ENCODE measurements around the gene ROBO1. TPM values are rescaled to one million over a fixed set of nuclear protein-coding genes. Genes with fewer than 3 reads are reported as not detected.

Gene ROBO1
- total RNA-seq, 2 experiments from 2014 or later, result 0.36 to 0.69 TPM

DNA sequence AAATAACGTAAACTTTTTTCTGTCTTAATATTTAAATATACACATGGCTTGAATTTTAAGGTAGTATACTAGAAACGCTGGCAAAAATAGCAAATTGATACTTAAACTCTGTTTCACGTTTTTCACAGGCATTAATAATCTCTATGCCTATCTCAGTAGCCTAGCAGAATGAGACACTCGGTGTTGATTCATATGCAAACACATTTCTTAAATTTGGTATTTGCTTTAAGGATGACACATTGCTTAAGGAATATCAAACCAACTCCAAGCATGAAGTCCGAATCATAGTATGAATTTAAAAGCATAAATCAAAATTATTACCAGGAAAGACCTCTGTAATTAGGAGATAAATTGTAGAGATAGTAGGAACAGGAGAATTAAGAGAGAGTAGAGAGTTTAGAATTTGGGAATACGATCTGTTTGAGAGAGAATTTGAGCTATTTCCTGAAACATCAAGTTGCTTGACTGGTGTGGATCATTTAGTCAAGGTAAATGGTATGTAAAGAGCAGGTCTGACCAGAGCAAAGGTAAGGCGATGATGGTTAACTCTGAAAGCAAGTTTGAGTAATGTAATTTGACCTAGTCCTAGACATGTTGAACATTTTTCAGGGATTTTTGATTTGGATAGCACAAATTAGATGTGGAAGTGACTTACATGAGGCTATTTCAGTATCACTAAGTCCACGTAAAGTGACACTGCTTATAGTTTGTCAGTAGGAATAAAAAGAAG, 236.1 kb downstream of the ROBO1 start:
- H3K4me1 ChIP-seq (ENCODE audit: insufficient read depth, low read length), result no peaks in the 10 kb centered on the region
- no peaks in the 10 kb centered on the region for H3K36me3 ChIP-seq (ENCODE audit: insufficient read depth, low read length)
- H3K27ac Mint-ChIP-seq, result no peak overlapping the region
- DNase-seq (no peak), ATAC-seq (ENCODE audit: poor library complexity) (no peak)
- POLR2A ChIA-PET, result no interaction called here
- H3K36me3 Mint-ChIP-seq (ENCODE audit: low read depth), result no peaks in the 10 kb centered on the region
- no peaks in the 10 kb centered on the region for H3K27me3 ChIP-seq (ENCODE audit: control insufficient read depth in 1 of 2, insufficient read depth in 2 of 2, low read length in 2 of 2)
- TF ChIP-seq, protein P1, sequence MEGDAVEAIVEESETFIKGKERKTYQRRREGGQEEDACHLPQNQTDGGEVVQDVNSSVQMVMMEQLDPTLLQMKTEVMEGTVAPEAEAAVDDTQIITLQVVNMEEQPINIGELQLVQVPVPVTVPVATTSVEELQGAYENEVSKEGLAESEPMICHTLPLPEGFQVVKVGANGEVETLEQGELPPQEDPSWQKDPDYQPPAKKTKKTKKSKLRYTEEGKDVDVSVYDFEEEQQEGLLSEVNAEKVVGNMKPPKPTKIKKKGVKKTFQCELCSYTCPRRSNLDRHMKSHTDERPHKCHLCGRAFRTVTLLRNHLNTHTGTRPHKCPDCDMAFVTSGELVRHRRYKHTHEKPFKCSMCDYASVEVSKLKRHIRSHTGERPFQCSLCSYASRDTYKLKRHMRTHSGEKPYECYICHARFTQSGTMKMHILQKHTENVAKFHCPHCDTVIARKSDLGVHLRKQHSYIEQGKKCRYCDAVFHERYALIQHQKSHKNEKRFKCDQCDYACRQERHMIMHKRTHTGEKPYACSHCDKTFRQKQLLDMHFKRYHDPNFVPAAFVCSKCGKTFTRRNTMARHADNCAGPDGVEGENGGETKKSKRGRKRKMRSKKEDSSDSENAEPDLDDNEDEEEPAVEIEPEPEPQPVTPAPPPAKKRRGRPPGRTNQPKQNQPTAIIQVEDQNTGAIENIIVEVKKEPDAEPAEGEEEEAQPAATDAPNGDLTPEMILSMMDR (IDR thresholded peaks at IDR 0.05), result no peak
- peaks cover 10% of the 10 kb centered on the region for H3K9me3 Mint-ChIP-seq
- intact Hi-C loops (cut with DNase I, micrococcal nuclease), result no loop called here
- peaks cover 0 to 3% of the 10 kb centered on the region in 2 experiments for H3K9me3 ChIP-seq (ENCODE audit: control insufficient read depth in 1 of 2, insufficient read depth in 1 of 2, low read length in 2 of 2)
- no peaks in the 10 kb centered on the region for H3K4me1 Mint-ChIP-seq (ENCODE audit: low read depth)
- CTCF ChIA-PET, result no interaction called here
- no peak overlapping the region for H3K27ac ChIP-seq (ENCODE audit: low read depth in 1 of 2, low read length in 2 of 2)
- no peak overlapping the region for H3K4me3 Mint-ChIP-seq
- no peak overlapping the region for H3K4me3 ChIP-seq (ENCODE audit: low read length)
- no peaks in the 10 kb centered on the region for H3K27me3 Mint-ChIP-seq

DNA sequence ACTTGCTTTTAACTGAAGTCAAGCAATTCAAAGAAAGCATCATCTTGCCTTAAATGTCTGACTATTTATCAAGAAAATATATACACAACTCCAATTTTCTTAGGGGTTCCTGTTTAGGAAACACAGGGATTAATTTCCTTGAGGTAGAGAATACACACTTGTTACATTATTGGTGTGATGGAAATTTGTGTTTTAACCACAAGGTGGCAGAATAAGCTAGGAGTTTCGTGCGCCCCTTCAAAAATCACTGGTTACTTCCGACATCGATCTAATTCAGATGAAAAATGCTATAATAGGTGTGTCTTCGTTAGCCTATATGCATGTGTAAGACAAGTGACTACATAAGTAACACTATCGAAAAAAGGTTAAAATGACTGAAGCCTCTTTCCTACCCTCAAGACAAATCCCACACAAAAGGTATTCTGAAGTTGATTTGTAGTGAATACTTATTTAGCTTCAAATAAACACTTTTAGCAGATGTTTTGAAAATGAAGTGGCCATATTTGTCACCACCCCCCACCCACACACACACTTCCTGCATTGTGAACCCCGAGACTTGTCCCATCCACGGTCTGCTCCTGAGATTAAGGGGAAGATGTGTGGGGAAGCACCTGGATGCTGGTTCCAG, 246.5 kb downstream of the ROBO1 start:
- Mint-ChIP-seq H3K4me1 (ENCODE audit: low read depth) (no peaks in the 10 kb centered on the region), H3K9me3 (peaks cover 7% of the 10 kb centered on the region), H3K36me3 (ENCODE audit: low read depth) (no peaks in the 10 kb centered on the region), H3K27ac (no peak overlapping the region), H3K4me3 (no peak overlapping the region), H3K27me3 (no peaks in the 10 kb centered on the region)
- Histone ChIP-seq H3K36me3 (ENCODE audit: insufficient read depth, low read length) (no peaks in the 10 kb centered on the region), H3K27ac (ENCODE audit: low read depth in 1 of 2, low read length in 2 of 2) (no peak overlapping the region), H3K4me3 (ENCODE audit: low read length) (no peak overlapping the region), H3K9me3 (ENCODE audit: control insufficient read depth in 1 of 2, insufficient read depth in 1 of 2, low read length in 2 of 2) (peaks cover 0 to 12% of the 10 kb centered on the region in 2 experiments), H3K4me1 (ENCODE audit: insufficient read depth, low read length) (no peaks in the 10 kb centered on the region), H3K27me3 (ENCODE audit: control insufficient read depth in 1 of 2, insufficient read depth in 2 of 2, low read length in 2 of 2) (no peaks in the 10 kb centered on the region)
- DNase-seq (no peak), ATAC-seq (ENCODE audit: poor library complexity) (no peak)
- ChIA-PET CTCF (no interaction called here), POLR2A (interaction anchor here (0.6 kb wide), 1 partner anchor 77 kb away, joined by 3 read pairs; no protein-coding TSS in a partner anchor)
- intact Hi-C loops (cut with DNase I, micrococcal nuclease), result no loop called here
- TF ChIP-seq, protein P1 (IDR thresholded peaks at IDR 0.05), result no peak

DNA sequence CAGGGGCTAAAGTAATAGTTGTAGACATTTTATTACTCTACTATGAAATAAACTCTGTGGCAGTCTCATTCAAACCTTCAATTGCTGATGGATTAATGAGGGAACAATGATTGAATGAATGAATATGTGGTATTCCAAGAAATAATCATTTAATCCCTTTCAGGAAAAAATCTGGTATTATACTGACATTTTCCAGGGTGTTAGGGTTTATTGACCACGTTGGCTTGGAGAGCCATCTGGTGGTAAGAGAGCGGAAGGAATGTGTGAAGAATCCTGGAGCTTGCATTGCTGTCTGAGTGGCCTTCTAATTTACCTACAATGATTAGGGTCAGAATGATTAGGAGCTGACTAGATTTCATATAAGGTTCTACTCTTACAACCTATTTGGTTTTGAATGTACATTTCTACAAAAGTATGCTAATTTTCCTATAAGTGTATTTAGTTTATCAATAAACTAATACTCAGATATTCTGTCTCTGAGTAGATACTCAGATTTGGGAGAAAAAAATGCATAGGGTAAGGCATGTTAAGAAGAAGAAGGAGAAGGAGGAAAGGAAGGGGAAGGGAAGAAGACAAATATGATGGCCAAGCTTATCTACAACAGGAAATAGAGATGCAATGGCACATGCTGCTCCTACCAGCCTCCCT, 249.9 kb downstream of the ROBO1 start:
- Histone ChIP-seq H3K9me3 (ENCODE audit: control insufficient read depth in 1 of 2, insufficient read depth in 1 of 2, low read length in 2 of 2) (peaks cover 0 to 9% of the 10 kb centered on the region in 2 experiments), H3K4me1 (ENCODE audit: insufficient read depth, low read length) (no peaks in the 10 kb centered on the region), H3K27ac (ENCODE audit: low read depth in 1 of 2, low read length in 2 of 2) (no peak overlapping the region), H3K4me3 (ENCODE audit: low read length) (no peak overlapping the region), H3K27me3 (ENCODE audit: control insufficient read depth in 1 of 2, insufficient read depth in 2 of 2, low read length in 2 of 2) (no peaks in the 10 kb centered on the region), H3K36me3 (ENCODE audit: insufficient read depth, low read length) (no peaks in the 10 kb centered on the region)
- Mint-ChIP-seq H3K9me3 (peaks cover 5% of the 10 kb centered on the region), H3K27me3 (no peaks in the 10 kb centered on the region), H3K4me1 (ENCODE audit: low read depth) (no peaks in the 10 kb centered on the region), H3K36me3 (ENCODE audit: low read depth) (no peaks in the 10 kb centered on the region), H3K27ac (no peak overlapping the region), H3K4me3 (no peak overlapping the region)
- ChIA-PET CTCF (no interaction called here), POLR2A (no interaction called here)
- DNase-seq (no peak), ATAC-seq (ENCODE audit: poor library complexity) (no peak)
- intact Hi-C loops (cut with DNase I, micrococcal nuclease), result no loop called here
- TF ChIP-seq, protein P1 (IDR thresholded peaks at IDR 0.05), result no peak

Data from CD4-positive, alpha-beta T cell (primary cell).